ENCODE data around the gene SNAP23.

The SNAP23 gene

DNA sequence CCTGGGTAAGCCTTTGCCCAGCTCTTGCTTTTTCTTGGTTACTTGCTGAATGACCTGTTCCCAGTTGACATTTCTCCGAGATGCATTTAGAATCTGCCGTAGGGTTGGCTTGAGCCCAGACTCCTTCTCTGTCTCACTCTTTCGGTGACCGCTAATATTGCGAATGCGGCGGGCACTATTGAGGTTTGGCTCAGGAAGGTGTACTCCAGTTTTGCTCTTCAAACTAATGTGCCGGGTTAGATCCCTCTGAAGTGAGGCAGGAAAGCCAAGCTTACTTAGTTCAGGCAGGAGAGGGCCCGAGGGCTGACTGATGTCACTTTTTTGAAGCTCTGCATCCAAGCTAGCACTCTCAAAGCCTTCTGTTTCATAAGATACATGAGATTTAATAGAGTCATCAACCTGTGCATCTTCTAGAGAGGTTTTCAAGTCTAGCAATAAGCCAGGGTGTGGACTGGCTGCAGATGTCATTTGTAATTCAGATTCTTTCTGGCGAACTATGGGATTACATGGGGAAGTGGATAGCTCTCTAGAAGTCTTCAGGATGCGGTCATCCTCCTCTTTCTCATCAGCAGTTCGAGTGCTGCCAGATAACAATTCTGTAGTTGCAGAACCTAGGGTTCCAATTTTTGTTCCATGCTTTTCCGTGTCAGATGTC lies 45.5 kb upstream of the SNAP23 start:
- Histone ChIP-seq H3K27me3 (replicated peaks; ENCODE audit: insufficient read depth, low read length) (no peaks in the 10 kb centered on the region), H4K20me1 (ENCODE audit: insufficient read depth, low read length) (no peaks in the 10 kb centered on the region), H3K9me2 (replicated peaks; ENCODE audit: insufficient read depth, low read length) (no peaks in the 10 kb centered on the region), H2AFZ (ENCODE audit: low read length) (no peak overlapping the region), H3K9ac (ENCODE audit: low read length) (no peak overlapping the region), H3F3A (ENCODE audit: insufficient read depth, low read length) (no peaks in the 10 kb centered on the region), H3K79me2 (ENCODE audit: low read length) (no peaks in the 10 kb centered on the region), H3K27ac (ENCODE audit: low read length) (no peak overlapping the region), H3K4me1 (ENCODE audit: low read length) (no peaks in the 10 kb centered on the region), H3K9me3 (replicated peaks; ENCODE audit: insufficient read depth, low read length) (no peaks in the 10 kb centered on the region), H3K36me3 (replicated peaks; ENCODE audit: insufficient read depth, low read length) (peaks cover 7% of the 10 kb centered on the region; the same call in 1 of the 2 replicates), H3K4me2 (ENCODE audit: low read depth, low read length) (no peak overlapping the region), H3K4me3 (ENCODE audit: low read length) (no peak overlapping the region)
- no peak for DNase-seq
- no peak for TF ChIP-seq EZH2phosphoT487 (IDR thresholded peaks at IDR 0.05; ENCODE audit: low read length)
- TF ChIP-seq, protein P1, sequence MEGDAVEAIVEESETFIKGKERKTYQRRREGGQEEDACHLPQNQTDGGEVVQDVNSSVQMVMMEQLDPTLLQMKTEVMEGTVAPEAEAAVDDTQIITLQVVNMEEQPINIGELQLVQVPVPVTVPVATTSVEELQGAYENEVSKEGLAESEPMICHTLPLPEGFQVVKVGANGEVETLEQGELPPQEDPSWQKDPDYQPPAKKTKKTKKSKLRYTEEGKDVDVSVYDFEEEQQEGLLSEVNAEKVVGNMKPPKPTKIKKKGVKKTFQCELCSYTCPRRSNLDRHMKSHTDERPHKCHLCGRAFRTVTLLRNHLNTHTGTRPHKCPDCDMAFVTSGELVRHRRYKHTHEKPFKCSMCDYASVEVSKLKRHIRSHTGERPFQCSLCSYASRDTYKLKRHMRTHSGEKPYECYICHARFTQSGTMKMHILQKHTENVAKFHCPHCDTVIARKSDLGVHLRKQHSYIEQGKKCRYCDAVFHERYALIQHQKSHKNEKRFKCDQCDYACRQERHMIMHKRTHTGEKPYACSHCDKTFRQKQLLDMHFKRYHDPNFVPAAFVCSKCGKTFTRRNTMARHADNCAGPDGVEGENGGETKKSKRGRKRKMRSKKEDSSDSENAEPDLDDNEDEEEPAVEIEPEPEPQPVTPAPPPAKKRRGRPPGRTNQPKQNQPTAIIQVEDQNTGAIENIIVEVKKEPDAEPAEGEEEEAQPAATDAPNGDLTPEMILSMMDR (IDR thresholded peaks at IDR 0.05; ENCODE audit: low read length) = no peak

DNA sequence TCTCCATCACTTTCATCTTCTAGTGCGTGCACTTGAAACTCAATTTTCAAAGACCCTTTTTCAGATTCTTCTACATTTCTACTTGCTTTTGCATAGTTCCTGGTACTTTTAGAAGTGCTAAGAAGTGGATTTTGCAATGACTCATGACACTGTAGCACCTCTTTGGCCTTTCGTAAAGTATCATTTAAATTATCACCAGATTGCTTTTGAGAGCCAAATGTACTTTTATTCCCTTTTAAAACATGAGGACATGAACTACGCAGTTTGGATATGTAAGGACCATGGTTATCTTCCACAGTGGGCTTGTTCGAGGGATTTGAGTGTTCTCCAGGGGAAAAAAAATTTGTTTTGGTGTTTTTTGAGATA lies 45.0 kb upstream of the SNAP23 start:
- H3K4me1 ChIP-seq (ENCODE audit: low read length) = no peaks in the 10 kb centered on the region
- H3K27ac ChIP-seq (ENCODE audit: low read length) = no peak overlapping the region
- H3K36me3 ChIP-seq (replicated peaks; ENCODE audit: insufficient read depth, low read length) = peaks cover 7% of the 10 kb centered on the region; the same call in 1 of the 2 replicates
- H3K27me3 ChIP-seq (replicated peaks; ENCODE audit: insufficient read depth, low read length) = no peaks in the 10 kb centered on the region
- H3K4me3 ChIP-seq (ENCODE audit: low read length) = no peak overlapping the region
- H3K9ac ChIP-seq (ENCODE audit: low read length) = no peak overlapping the region
- no peak overlapping the region for H2AFZ ChIP-seq (ENCODE audit: low read length)
- no peaks in the 10 kb centered on the region for H3K79me2 ChIP-seq (ENCODE audit: low read length)
- H3K9me2 ChIP-seq (replicated peaks; ENCODE audit: insufficient read depth, low read length) = no peaks in the 10 kb centered on the region
- no peaks in the 10 kb centered on the region for H3F3A ChIP-seq (ENCODE audit: insufficient read depth, low read length)
- no peak overlapping the region for H3K4me2 ChIP-seq (ENCODE audit: low read depth, low read length)
- no peaks in the 10 kb centered on the region for H4K20me1 ChIP-seq (ENCODE audit: insufficient read depth, low read length)
- DNase-seq = no peak
- TF ChIP-seq EZH2 (optimal IDR thresholded peaks at IDR 0.05; ENCODE audit: low read depth, low read length) (no peak), EZH2phosphoT487 (IDR thresholded peaks at IDR 0.05; ENCODE audit: low read length) (no peak)
- TF ChIP-seq, protein P1 (IDR thresholded peaks at IDR 0.05; ENCODE audit: low read length) = no peak
- H3K9me3 ChIP-seq (replicated peaks; ENCODE audit: insufficient read depth, low read length) = no peaks in the 10 kb centered on the region

DNA sequence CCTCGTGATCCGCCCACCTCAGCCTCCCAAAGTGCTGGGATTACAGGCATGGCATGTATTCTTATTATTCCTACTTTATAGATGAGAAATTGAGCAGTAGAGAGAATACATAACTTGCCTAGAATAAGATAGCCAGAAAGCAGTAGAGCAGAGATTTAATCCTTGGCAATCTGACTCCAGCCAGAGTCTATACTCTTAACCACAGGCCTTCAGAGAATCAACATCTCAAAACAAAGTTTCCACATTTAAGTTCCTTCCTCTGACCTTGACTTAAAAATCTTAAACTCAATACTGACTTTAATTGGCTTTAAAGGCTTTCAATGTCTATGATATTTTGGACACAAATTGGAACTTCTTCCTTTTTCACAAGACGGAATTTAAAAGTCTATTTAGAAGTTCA lies 41.6 kb upstream of the SNAP23 start:
- TF ChIP-seq, protein P1 (IDR thresholded peaks at IDR 0.05; ENCODE audit: low read length) = no peak
- no peak for TF ChIP-seq EZH2phosphoT487 (IDR thresholded peaks at IDR 0.05; ENCODE audit: low read length)
- no peak for TF ChIP-seq EZH2 (optimal IDR thresholded peaks at IDR 0.05; ENCODE audit: low read depth, low read length)
- no peak overlapping the region for H2AFZ ChIP-seq (ENCODE audit: low read length)
- no peak overlapping the region for H3K4me2 ChIP-seq (ENCODE audit: low read depth, low read length)
- no peaks in the 10 kb centered on the region for H3K27me3 ChIP-seq (replicated peaks; ENCODE audit: insufficient read depth, low read length)
- H3K9me3 ChIP-seq (replicated peaks; ENCODE audit: insufficient read depth, low read length) = no peaks in the 10 kb centered on the region
- no peak overlapping the region for H3K9ac ChIP-seq (ENCODE audit: low read length)
- no peaks in the 10 kb centered on the region for H3K9me2 ChIP-seq (replicated peaks; ENCODE audit: insufficient read depth, low read length)
- H3K4me3 ChIP-seq (ENCODE audit: low read length) = no peak overlapping the region
- H3K79me2 ChIP-seq (ENCODE audit: low read length) = no peaks in the 10 kb centered on the region
- no peaks in the 10 kb centered on the region for H3F3A ChIP-seq (ENCODE audit: insufficient read depth, low read length)
- DNase-seq = no peak
- no peaks in the 10 kb centered on the region for H3K4me1 ChIP-seq (ENCODE audit: low read length)
- H3K36me3 ChIP-seq (replicated peaks; ENCODE audit: insufficient read depth, low read length) = peaks cover 7% of the 10 kb centered on the region; the same call in 1 of the 2 replicates
- no peak overlapping the region for H3K27ac ChIP-seq (ENCODE audit: low read length)
- no peaks in the 10 kb centered on the region for H4K20me1 ChIP-seq (ENCODE audit: insufficient read depth, low read length)
